T-helper 22 cell (primary cell): ENCODE data around the gene C3orf38.
"Not testable (repeated sequence)": the region's sequence is repeated elsewhere in the genome, so short reads cannot be mapped to it uniquely, and the experiment has no call there.

Experiments used
- DNase-seq: peaks from one replicate; pipeline ENCODE4 v3.0.0-alpha.2; 2020; ENCODE audit warnings: low read depth

C3orf38 gene

GRCh38 chr3:88149509-88150362, at the start of gene C3orf38:
TSS of gene C3orf38 (plus strand) at chr3:88149959. CDS start at chr3:88150053, 94 bp downstream.
- DNase-seq = peak; percentile 66

GRCh38 chr3:88101142-88101541, 48.6 kb upstream of the C3orf38 start:
- no peak for DNase-seq

GRCh38 chr3:88105325-88105724, 44.4 kb upstream of the C3orf38 start:
- DNase-seq = no peak

- DNase-seq = no peak
Measured at GRCh38 chr3:88112289-88112688, 37.5 kb upstream of the C3orf38 start.

- peak; percentile 18 for DNase-seq
Measured at GRCh38 chr3:88113311-88114162, 36.2 kb upstream of the C3orf38 start.

GRCh38 chr3:88114878-88115549, 34.7 kb upstream of the C3orf38 start:
- DNase-seq = no peak

- DNase-seq = no peak
Measured at GRCh38 chr3:88117683-88118082, 32.1 kb upstream of the C3orf38 start.

GRCh38 chr3:88118603-88119002, 31.2 kb upstream of the C3orf38 start:
- not testable (repeated sequence) for DNase-seq

GRCh38 chr3:88123526-88123925, 26.2 kb upstream of the C3orf38 start:
- no peak for DNase-seq

- DNase-seq = no peak
Measured at GRCh38 chr3:88131695-88132094, 18.1 kb upstream of the C3orf38 start.

GRCh38 chr3:88132894-88133293, 16.9 kb upstream of the C3orf38 start:
- no peak for DNase-seq

- no peak for DNase-seq
Measured at GRCh38 chr3:88133711-88134263, 16.0 kb upstream of the C3orf38 start.

GRCh38 chr3:88137836-88138235, 11.9 kb upstream of the C3orf38 start:
- DNase-seq = no peak

GRCh38 chr3:88141458-88142083, 8.2 kb upstream of the C3orf38 start:
- DNase-seq = no peak

GRCh38 chr3:88142094-88142624, 7.6 kb upstream of the C3orf38 start:
- DNase-seq = no peak

GRCh38 chr3:88147261-88147660, 2.5 kb upstream of the C3orf38 start:
- no peak for DNase-seq

GRCh38 chr3:88148651-88149050, 1.1 kb upstream of the C3orf38 start:
- no peak for DNase-seq

- no peak for DNase-seq
Measured at GRCh38 chr3:88149101-88149508, 654 bp upstream of the C3orf38 start.

- DNase-seq = no peak
Measured at GRCh38 chr3:88150371-88150770, 612 bp downstream of the C3orf38 start.

GRCh38 chr3:88150806-88151205, 1.0 kb downstream of the C3orf38 start:
- no peak for DNase-seq

- no peak for DNase-seq
Measured at GRCh38 chr3:88151358-88151757, 1.6 kb downstream of the C3orf38 start.
